Epidermal melanocyte (primary cell): ENCODE results near the gene F7.
"Not testable (repeated sequence)": the region's sequence is repeated elsewhere in the genome, so short reads cannot be mapped to it uniquely, and the experiment has no call there.

Experiments used
- DNase-seq: peaks from one replicate; pipeline ENCODE4 v3.0.0; 2011; ENCODE audit warnings: low spot score; ENCODE audit not compliant: insufficient read length

F7 gene

GRCh38 chr13:113102302-113102701 is 3.3 kb upstream of the F7 start:
- not testable (repeated sequence) for DNase-seq

GRCh38 chr13:113102727-113103126 is 2.9 kb upstream of the F7 start:
- no peak for DNase-seq

GRCh38 chr13:113103646-113104045 is 1.9 kb upstream of the F7 start:
- no peak for DNase-seq

- no peak for DNase-seq
Measured at GRCh38 chr13:113105921-113106452, 396 bp downstream of the F7 start.

GRCh38 chr13:113106711-113107351 is 1.2 kb downstream of the F7 start:
- no peak for DNase-seq

- not testable (repeated sequence) for DNase-seq
Measured at GRCh38 chr13:113108521-113108920, 2.9 kb downstream of the F7 start.

- no peak for DNase-seq
Measured at GRCh38 chr13:113109151-113110047, 3.8 kb downstream of the F7 start.

GRCh38 chr13:113110048-113110851 is 4.7 kb downstream of the F7 start:
- DNase-seq = no peak

GRCh38 chr13:113110852-113111315 is 5.3 kb downstream of the F7 start:
- no peak for DNase-seq

- DNase-seq = not testable (repeated sequence)
Measured at GRCh38 chr13:113111821-113112220, 6.2 kb downstream of the F7 start.

- not testable (repeated sequence) for DNase-seq
Measured at GRCh38 chr13:113112475-113112874, 6.9 kb downstream of the F7 start.

GRCh38 chr13:113112893-113113845 is 7.6 kb downstream of the F7 start:
- DNase-seq = no peak

GRCh38 chr13:113113846-113114271 is 8.3 kb downstream of the F7 start:
- DNase-seq = no peak

GRCh38 chr13:113114511-113115362 is 9.1 kb downstream of the F7 start:
- no peak for DNase-seq

GRCh38 chr13:113115363-113116205 is 10.0 kb downstream of the F7 start:
- no peak for DNase-seq

- DNase-seq = no peak
Measured at GRCh38 chr13:113116206-113116800, 10.7 kb downstream of the F7 start.

GRCh38 chr13:113116871-113117271 is 11.3 kb downstream of the F7 start:
- DNase-seq = no peak

GRCh38 chr13:113117335-113117872 is 11.8 kb downstream of the F7 start:
- no peak for DNase-seq
